ENCODE measurements around the gene RXFP2. TPM values are rescaled to one million over a fixed set of nuclear protein-coding genes. Genes with fewer than 3 reads are reported as not detected.

The RXFP2 gene
- total and polyA plus RNA-seq, 10 of the 15 experiments (the other 5 are each of a cell fraction or from before 2014, with no cell fraction given): 0.01 to 0.05 TPM; not detected in 8

GRCh38 chr13:31807090-31807541 lies 67.8 kb downstream of the RXFP2 start:
- no peaks in the 10 kb centered on the region for H4K20me1 ChIP-seq (ENCODE audit: control insufficient read depth, insufficient read depth)
- no peak overlapping the region for H3K27ac ChIP-seq (ENCODE audit: control insufficient read depth, insufficient read depth)
- no peaks in the 10 kb centered on the region; the same call in 2 of the 3 replicates for H3K9me3 ChIP-seq (replicated peaks; ENCODE audit: control insufficient read depth, insufficient read depth, low read length)
- in situ Hi-C loops (cut with MboI): no loop called here
- ChIA-PET SMC1A (ENCODE audit: uncharacterized antibody, unreplicated experiment) (interaction anchor here (1.7 kb wide), 1 partner anchor 9 kb away, joined by 4 read pairs; no protein-coding TSS in a partner anchor), RAD21 (ENCODE audit: unreplicated experiment) (no interaction called here), POLR2A (no interaction called here), CTCF (no interaction called here)
- no peak for DNase-seq (ENCODE audit: low read depth, low spot score)
- 5% methylated on average over 2 of the region's 2 CpGs for WGBS (ENCODE audit: insufficient coverage, insufficient replicate concordance, low lambda C conversion rate, missing lambda C conversion rate)
- intact Hi-C loops (cut with micrococcal nuclease; ENCODE audit: unreplicated experiment): no loop called here
- FAIRE-seq: no peak
- no peak overlapping the region for H2AFZ ChIP-seq (ENCODE audit: control insufficient read depth, low read depth, low read length)
- no TSS peak for BruUV-seq (replicated peaks)
- H3K4me2 ChIP-seq (ENCODE audit: control insufficient read depth, insufficient read depth): no peak overlapping the region
- peak; percentile 46; the same call in 2 of the 3 replicates for ATAC-seq
- H3K36me3 ChIP-seq (ENCODE audit: control insufficient read depth in 2 of 2, insufficient read depth in 2 of 2, low read length in 1 of 2): no peaks in the 10 kb centered on the region
- H3K4me3 ChIP-seq: no peak overlapping the region
- H3K79me2 ChIP-seq (ENCODE audit: control insufficient read depth, insufficient read depth, low read length): no peaks in the 10 kb centered on the region
- H3K9ac ChIP-seq (ENCODE audit: control insufficient read depth, insufficient read depth, low read length): no peak overlapping the region
- no peaks in the 10 kb centered on the region for H3K4me1 ChIP-seq (ENCODE audit: control insufficient read depth, insufficient read depth, low read length)
- no peaks in the 10 kb centered on the region for H3K27me3 ChIP-seq (replicated peaks in 1 of 2; ENCODE audit: control insufficient read depth in 2 of 2, insufficient read depth in 2 of 2, low read length in 1 of 2)
- no peak for TF ChIP-seq WRNIP1 (IDR thresholded peaks at IDR 0.05; ENCODE audit: borderline replicate concordance, low read depth, low read length)
- no peak for TF ChIP-seq PKNOX1 (IDR thresholded peaks at IDR 0.05)
- TF ChIP-seq EP300 (IDR thresholded peaks at IDR 0.05; ENCODE audit: borderline replicate concordance in 1 of 2, control insufficient read depth in 1 of 2, low read depth in 2 of 2, low read length in 2 of 2): no peak
- no peak for TF ChIP-seq FOS (IDR thresholded peaks at IDR 0.05; ENCODE audit: borderline replicate concordance, extremely low read depth, insufficient read length)
- no peak for TF ChIP-seq HSF1 (IDR thresholded peaks at IDR 0.05; ENCODE audit: low read depth, low read length)
- TF ChIP-seq SKIL (IDR thresholded peaks at IDR 0.05; ENCODE audit: low read depth, poor library complexity, severe bottlenecking): no peak
- no peak for TF ChIP-seq SMAD1 (IDR thresholded peaks at IDR 0.05; ENCODE audit: low read depth, partially characterized antibody)
- TF ChIP-seq KAT2A (conservative IDR thresholded peaks at IDR 0.05; ENCODE audit: control insufficient read depth, low read depth, low read length): no peak
- TF ChIP-seq IKZF2 (IDR thresholded peaks at IDR 0.05): peak in 1 of 2 experiments; percentile 24; a peak in 1 of 4 replicates
- TF ChIP-seq TBL1XR1 (IDR thresholded peaks at IDR 0.05; ENCODE audit: low read depth, low read length): no peak
- TF ChIP-seq BCL11A (IDR thresholded peaks at IDR 0.05; ENCODE audit: low read depth, low read length): peak; percentile 59; the same call in 1 of the 2 replicates
- TF ChIP-seq BHLHE40 (IDR thresholded peaks at IDR 0.05; ENCODE audit: borderline replicate concordance in 1 of 2, low read depth in 2 of 2, low read length in 1 of 2): 0 out of 4 replicates have a peak, but pooled peaks of 1 of the 2 experiments have one; percentile 9
- peak; percentile 88 for TF ChIP-seq MTA2 (IDR thresholded peaks at IDR 0.05; ENCODE audit: low read depth)
- TF ChIP-seq FOXM1 (IDR thresholded peaks at IDR 0.05; ENCODE audit: low read depth, low read length): no peak
- TF ChIP-seq ZBTB11 (CRISPR knock-in tag; IDR thresholded peaks at IDR 0.05): no peak
- TF ChIP-seq HDGF (IDR thresholded peaks at IDR 0.05): no peak
